ENCODE data around the gene CCDC186. TPM values are rescaled to one million over a fixed set of nuclear protein-coding genes. Genes with fewer than 3 reads are reported as not detected.

Gene CCDC186
- polyA plus RNA-seq, 3 donors: 23.0 to 25.1 (median 24.1) TPM

DNA sequence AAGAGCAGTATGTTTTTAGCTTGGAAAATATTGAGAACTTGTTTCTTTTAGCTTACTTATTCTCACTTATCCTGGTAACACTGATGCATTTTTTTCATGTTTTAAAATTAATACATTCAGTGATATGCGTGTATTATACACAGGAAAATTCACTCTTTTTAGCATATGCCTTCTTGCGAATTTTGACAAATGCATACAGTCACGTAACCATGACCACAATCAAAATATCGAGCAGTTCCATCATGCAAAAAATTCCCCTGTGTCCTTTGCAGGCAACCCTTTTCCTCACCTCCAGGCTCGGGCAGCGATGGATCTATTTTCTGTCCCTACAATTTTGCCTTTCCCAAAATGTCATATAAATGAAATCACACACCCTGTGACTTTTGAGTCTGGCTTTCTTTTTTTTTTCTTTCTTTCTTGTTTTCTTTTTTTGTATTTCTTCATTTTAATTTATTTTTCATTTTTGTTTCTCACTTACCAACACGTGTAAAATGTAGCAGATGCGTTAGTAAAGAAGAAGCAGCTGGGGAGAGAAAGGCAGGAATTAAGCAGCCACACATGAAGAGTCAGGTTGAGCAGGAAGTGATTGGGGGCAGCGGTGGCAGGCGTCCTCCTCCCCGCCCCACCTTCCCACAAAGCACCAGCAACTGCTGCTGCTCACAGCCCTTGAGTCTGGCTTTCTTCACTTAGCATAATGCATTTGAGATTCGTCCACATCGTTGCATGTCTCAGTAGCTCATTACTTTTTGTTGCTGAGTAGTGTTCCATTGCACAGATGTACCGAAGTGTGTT, 100.4 kb downstream of the CCDC186 start:
- no peak for DNase-seq (ENCODE audit: low read depth in 3 of 3, low spot score in 2 of 3)

DNA sequence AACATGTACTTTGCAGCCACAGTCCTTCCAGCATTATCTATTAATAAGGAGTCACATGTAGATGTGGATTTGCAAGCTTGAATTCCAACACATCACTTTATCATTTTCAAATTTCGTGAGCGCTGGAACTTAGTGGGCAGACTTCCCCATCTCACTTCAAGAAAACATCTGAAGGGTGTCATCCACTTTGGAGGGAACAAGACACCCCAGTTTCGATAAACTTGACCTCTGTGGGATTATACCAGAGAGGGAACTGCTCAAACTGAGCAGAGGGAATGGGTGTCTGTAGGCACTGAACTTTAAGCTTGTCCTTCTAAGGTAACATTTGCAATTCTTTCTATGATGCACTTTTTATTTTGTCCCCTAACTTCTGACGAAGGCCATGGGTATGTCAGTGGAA, 102.8 kb downstream of the CCDC186 start:
- DNase-seq (ENCODE audit: low read depth in 3 of 3, low spot score in 2 of 3): no peak

Other genes starting within 250 kb of the CCDC186 start
- gene ADRB1, start 130.3 kb downstream of the CCDC186 start, polyA plus RNA-seq (ENCODE audit: insufficient read length in 3 of 3): under 1 TPM; 0.06 to 0.10 (median 0.07) TPM
- gene TDRD1, start 5.2 kb upstream of the CCDC186 start, polyA plus RNA-seq (ENCODE audit: insufficient read length in 3 of 3): under 1 TPM in 1 of 3 donors, not detected in 2; 0.04 TPM
- gene VWA2, start 65.1 kb upstream of the CCDC186 start, polyA plus RNA-seq (ENCODE audit: insufficient read length in 3 of 3): 1 to 10 TPM; 1.6 to 2.1 (median 1.7) TPM
- gene AFAP1L2, start 230.3 kb upstream of the CCDC186 start, polyA plus RNA-seq (ENCODE audit: insufficient read length in 3 of 3): 10 to 100 TPM; 42.2 to 48.0 (median 44.4) TPM